Measurements from ENCODE around the gene NDUFV3.
A peak's percentile ranks its signal among the peaks of the same experiment; 100 is the strongest.

Gene NDUFV3

GRCh38 chr21:42848932-42849758 lies 44.0 kb upstream of the NDUFV3 start:
- CTCF ChIA-PET: no interaction called here
- POLR2A ChIA-PET: no interaction called here
- no peak for DNase-seq (ENCODE audit: extremely low spot score)
- TF ChIP-seq, protein P1, sequence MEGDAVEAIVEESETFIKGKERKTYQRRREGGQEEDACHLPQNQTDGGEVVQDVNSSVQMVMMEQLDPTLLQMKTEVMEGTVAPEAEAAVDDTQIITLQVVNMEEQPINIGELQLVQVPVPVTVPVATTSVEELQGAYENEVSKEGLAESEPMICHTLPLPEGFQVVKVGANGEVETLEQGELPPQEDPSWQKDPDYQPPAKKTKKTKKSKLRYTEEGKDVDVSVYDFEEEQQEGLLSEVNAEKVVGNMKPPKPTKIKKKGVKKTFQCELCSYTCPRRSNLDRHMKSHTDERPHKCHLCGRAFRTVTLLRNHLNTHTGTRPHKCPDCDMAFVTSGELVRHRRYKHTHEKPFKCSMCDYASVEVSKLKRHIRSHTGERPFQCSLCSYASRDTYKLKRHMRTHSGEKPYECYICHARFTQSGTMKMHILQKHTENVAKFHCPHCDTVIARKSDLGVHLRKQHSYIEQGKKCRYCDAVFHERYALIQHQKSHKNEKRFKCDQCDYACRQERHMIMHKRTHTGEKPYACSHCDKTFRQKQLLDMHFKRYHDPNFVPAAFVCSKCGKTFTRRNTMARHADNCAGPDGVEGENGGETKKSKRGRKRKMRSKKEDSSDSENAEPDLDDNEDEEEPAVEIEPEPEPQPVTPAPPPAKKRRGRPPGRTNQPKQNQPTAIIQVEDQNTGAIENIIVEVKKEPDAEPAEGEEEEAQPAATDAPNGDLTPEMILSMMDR (IDR thresholded peaks at IDR 0.05; ENCODE audit: control extremely low read depth, extremely low read depth, low read depth, missing control alignments): no peak

DNA sequence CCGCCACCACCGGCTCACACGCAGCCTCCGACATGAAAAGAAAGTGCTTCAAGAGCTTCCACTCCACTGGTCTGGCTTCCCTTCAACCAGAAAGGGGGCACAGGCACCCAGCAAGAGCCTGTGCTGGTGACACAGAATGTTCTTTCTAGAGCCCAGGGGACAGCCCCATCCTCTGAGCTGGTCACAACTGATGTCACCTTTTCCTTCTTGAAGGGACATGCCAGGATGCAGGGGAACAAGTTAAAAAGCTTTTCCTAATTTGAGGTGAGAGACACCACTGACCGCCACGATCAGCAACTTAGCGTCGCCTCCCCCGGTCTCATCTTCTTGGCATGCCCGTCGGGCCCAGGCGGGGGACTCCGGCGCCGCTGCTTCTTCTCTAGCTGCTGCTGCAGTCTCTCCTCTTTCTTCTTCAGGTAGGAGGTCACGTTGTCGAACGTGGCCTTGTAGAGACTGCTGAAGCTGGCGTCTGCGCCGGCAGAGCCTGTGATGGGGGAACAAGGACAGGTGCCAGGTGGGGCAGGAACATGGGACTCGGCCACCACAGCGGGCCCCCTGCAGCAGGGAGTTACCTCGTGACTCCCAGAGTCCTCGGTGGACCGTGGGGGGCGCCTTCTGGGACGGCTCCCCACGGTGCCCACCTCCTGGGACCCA lies 43.2 kb upstream of the NDUFV3 start:
- TF ChIP-seq, protein P1 (IDR thresholded peaks at IDR 0.05; ENCODE audit: control extremely low read depth, extremely low read depth, low read depth, missing control alignments): no peak
- CTCF ChIA-PET: no interaction called here
- POLR2A ChIA-PET: no interaction called here
- DNase-seq (ENCODE audit: extremely low spot score): no peak

DNA sequence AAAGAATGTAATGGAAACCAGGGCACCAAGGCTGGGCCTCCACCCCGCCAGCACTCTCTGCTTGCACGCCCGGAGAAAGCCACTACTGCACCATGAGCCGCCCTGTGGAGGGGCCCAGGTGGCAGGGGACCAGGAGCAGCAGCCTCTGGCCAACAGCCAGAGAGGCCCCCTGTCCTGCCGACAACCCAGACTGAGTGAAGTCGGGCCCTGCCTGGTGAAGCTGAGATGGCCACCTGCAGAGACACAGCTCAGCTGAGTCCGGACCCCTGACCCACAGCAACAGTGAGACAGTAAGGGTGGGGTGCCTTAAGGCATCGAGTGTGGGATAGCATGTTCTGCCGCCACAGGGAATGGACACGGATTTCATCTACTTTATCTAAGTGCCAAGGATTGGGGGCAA lies 42.6 kb upstream of the NDUFV3 start:
- CTCF ChIA-PET: no interaction called here
- POLR2A ChIA-PET: no interaction called here
- TF ChIP-seq, protein P1 (IDR thresholded peaks at IDR 0.05; ENCODE audit: control extremely low read depth, extremely low read depth, low read depth, missing control alignments): no peak
- DNase-seq (ENCODE audit: extremely low spot score): no peak

DNA sequence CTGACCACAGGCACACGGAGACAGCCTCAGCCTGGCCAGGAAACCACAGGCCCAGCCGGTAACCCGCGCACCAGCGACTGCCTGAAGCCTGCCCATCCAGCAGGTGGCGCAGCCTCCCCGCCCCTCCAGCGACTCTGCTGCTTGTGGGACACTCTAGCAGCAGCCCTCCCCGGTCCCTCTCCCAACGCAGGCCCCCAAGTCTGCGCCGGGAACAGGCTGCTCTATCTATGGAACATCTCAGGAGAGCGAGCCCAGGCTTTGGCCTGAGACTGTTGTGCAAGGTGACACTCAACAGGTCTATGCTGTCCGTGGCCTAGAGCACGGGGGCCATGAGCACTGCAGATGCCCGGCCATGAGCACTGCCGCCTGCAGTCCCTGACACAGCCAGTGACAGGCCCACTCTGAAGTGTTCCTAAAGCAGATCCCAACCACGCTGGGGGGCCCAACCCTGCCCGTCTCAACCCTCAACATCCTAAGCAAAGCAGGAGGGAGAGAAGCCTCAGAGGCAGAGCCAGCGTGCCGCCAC lies 42.2 kb upstream of the NDUFV3 start:
- DNase-seq (ENCODE audit: extremely low spot score): no peak
- ChIA-PET POLR2A (no interaction called here), CTCF (no interaction called here)
- TF ChIP-seq, protein P1 (IDR thresholded peaks at IDR 0.05; ENCODE audit: control extremely low read depth, extremely low read depth, low read depth, missing control alignments): peak; percentile 54

DNA sequence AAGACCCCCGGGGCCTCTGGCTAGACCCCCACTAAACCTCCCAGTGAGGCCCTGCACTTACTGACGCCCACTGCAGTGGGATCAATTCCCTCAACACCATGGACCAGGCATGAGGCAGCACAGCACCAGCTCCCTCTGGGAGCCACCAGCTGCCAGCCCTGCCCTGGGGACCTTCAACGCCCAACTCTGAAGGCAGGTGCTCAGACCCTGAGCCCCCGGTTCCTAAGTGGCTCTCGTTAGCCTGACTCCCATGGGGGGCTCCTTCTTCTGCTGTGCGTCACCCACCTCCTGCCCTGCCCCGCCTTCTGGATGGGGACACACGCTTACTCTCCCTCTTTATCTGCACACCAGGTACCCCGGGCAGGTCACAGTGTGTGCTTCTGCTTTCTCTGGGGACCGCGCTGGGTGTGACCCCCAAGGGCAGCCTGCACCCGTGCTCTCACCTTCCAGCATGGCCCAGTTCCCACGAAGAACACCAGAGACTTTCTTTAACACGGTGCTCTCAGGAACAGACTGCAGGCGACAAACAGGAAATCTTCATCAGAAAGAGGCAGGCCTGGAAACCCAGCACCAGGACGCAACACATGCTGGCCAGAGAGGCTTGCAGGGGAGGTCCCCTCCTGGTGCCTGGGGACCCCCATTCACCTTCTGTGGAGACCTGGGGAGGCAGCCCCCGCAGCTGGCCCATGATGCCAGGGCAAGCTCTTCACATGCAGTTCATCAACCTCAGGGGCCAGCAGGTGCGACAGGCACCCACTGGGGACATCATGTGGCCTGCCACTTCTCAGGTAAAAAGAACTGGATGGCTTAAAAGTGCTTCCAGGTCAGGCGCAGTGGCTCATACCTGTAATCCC lies 41.1 kb upstream of the NDUFV3 start:
- TF ChIP-seq, protein P1 (IDR thresholded peaks at IDR 0.05; ENCODE audit: control extremely low read depth, extremely low read depth, low read depth, missing control alignments): no peak
- ChIA-PET CTCF (no interaction called here), POLR2A (no interaction called here)
- no peak for DNase-seq (ENCODE audit: extremely low spot score)

DNA sequence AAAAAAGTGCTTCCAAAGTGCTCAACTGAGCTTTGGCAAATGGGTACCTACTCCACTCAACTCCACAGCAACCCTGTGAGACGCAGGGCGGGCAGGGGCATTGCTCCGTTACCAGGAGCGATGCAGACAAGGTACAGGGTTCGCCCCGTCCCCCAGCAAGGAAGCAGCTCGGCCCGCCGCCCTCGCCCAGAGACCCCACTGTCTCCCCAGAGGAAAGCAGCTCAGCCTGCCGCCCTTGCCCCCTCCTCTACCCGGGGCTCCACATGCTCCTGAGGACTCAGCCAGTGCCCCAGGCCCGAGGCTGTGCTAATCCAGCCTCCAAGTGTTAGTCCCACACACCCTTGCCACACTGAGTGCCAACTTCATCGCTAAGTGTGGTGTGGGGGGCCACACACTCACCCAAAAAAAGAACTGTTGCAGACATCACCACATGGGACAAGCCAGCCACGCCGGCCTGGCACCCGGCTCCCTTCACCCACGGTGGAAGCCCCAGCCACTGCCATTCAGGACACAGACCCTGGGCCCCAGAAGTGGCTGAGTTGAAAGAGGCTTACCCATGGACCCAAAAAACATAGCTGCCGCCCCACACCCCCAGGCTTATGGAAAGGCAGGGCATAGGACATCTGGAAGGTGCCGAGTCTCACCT lies 40.1 kb upstream of the NDUFV3 start:
- ChIA-PET POLR2A (no interaction called here), CTCF (interaction anchor here (1.0 kb wide), 1 partner anchor 9 kb away, joined by 3 read pairs; no protein-coding TSS in a partner anchor)
- no peak for DNase-seq (ENCODE audit: extremely low spot score)
- TF ChIP-seq, protein P1 (IDR thresholded peaks at IDR 0.05; ENCODE audit: control extremely low read depth, extremely low read depth, low read depth, missing control alignments): no peak
